ENCODE results near the gene AVP. TPM values are rescaled to one million over a fixed set of nuclear protein-coding genes. Genes with fewer than 3 reads are reported as not detected.
"Not testable (repeated sequence)": the region's sequence is repeated elsewhere in the genome, so short reads cannot be mapped to it uniquely, and the experiment has no call there.

The AVP gene
- polyA plus RNA-seq, 1 donor from 2014 or later = not detected

DNA sequence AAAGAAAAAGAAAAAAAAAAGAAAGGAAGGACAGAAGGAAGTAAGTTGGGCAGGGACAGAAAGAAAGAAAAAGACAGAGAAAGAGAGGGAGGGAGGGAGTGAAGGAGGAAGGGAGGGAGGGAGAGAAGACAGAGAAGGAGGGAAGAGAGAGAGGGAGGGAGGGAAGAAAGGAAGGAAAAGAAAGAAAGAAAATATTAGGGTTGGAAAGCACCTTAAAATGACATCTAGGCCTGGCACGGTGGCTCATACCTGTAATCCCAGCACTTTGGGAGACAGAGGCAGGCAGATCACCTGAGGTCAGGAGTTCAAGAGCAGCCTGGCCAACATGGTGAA, 42.0 kb upstream of the AVP start:
- no peaks in the 10 kb centered on the region for H3K27me3 ChIP-seq (ENCODE audit: insufficient read depth, low read depth, low read length)
- H2AFZ ChIP-seq (ENCODE audit: low read depth, low read length) = no peak overlapping the region
- H3K36me3 ChIP-seq (ENCODE audit: insufficient read depth, low read length) = peaks cover 9% of the 10 kb centered on the region
- no peak overlapping the region for H3K9ac ChIP-seq (ENCODE audit: low read length)
- TF ChIP-seq EZH2 (IDR thresholded peaks at IDR 0.05; ENCODE audit: borderline replicate concordance, insufficient read depth, low read length, poor library complexity, severe bottlenecking) (no peak), EP300 (conservative IDR thresholded peaks at IDR 0.05; ENCODE audit: poor library complexity, severe bottlenecking) (no peak), RAD21 (conservative IDR thresholded peaks at IDR 0.05) (no peak), MXI1 (conservative IDR thresholded peaks at IDR 0.05; ENCODE audit: poor library complexity, severe bottlenecking) (no peak), TAF1 (IDR thresholded peaks at IDR 0.05; ENCODE audit: low read depth) (no peak), POLR2AphosphoS5 (IDR thresholded peaks at IDR 0.05) (no peak), SMC3 (conservative IDR thresholded peaks at IDR 0.05; ENCODE audit: poor library complexity) (no peak)
- TF ChIP-seq, protein P1, sequence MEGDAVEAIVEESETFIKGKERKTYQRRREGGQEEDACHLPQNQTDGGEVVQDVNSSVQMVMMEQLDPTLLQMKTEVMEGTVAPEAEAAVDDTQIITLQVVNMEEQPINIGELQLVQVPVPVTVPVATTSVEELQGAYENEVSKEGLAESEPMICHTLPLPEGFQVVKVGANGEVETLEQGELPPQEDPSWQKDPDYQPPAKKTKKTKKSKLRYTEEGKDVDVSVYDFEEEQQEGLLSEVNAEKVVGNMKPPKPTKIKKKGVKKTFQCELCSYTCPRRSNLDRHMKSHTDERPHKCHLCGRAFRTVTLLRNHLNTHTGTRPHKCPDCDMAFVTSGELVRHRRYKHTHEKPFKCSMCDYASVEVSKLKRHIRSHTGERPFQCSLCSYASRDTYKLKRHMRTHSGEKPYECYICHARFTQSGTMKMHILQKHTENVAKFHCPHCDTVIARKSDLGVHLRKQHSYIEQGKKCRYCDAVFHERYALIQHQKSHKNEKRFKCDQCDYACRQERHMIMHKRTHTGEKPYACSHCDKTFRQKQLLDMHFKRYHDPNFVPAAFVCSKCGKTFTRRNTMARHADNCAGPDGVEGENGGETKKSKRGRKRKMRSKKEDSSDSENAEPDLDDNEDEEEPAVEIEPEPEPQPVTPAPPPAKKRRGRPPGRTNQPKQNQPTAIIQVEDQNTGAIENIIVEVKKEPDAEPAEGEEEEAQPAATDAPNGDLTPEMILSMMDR (IDR thresholded peaks at IDR 0.05; ENCODE audit: poor library complexity, severe bottlenecking) = no peak
- TF ChIP-seq, protein P2, sequence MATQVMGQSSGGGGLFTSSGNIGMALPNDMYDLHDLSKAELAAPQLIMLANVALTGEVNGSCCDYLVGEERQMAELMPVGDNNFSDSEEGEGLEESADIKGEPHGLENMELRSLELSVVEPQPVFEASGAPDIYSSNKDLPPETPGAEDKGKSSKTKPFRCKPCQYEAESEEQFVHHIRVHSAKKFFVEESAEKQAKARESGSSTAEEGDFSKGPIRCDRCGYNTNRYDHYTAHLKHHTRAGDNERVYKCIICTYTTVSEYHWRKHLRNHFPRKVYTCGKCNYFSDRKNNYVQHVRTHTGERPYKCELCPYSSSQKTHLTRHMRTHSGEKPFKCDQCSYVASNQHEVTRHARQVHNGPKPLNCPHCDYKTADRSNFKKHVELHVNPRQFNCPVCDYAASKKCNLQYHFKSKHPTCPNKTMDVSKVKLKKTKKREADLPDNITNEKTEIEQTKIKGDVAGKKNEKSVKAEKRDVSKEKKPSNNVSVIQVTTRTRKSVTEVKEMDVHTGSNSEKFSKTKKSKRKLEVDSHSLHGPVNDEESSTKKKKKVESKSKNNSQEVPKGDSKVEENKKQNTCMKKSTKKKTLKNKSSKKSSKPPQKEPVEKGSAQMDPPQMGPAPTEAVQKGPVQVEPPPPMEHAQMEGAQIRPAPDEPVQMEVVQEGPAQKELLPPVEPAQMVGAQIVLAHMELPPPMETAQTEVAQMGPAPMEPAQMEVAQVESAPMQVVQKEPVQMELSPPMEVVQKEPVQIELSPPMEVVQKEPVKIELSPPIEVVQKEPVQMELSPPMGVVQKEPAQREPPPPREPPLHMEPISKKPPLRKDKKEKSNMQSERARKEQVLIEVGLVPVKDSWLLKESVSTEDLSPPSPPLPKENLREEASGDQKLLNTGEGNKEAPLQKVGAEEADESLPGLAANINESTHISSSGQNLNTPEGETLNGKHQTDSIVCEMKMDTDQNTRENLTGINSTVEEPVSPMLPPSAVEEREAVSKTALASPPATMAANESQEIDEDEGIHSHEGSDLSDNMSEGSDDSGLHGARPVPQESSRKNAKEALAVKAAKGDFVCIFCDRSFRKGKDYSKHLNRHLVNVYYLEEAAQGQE (IDR thresholded peaks at IDR 0.05; ENCODE audit: borderline replicate concordance) = no peak
- H4K20me1 ChIP-seq (ENCODE audit: insufficient read depth) = no peaks in the 10 kb centered on the region
- H3K4me2 ChIP-seq (ENCODE audit: low read length) = no peak overlapping the region
- no peak overlapping the region for H3K27ac ChIP-seq (ENCODE audit: low read length)
- no peak overlapping the region for H3K4me3 ChIP-seq (ENCODE audit: low read length)
- peaks cover 15% of the 10 kb centered on the region for H3K9me3 ChIP-seq (ENCODE audit: low read length)
- H3K9me2 ChIP-seq (ENCODE audit: insufficient read depth, low read length) = no peaks in the 10 kb centered on the region
- peaks cover 3% of the 10 kb centered on the region for H3K79me2 ChIP-seq (replicated peaks; ENCODE audit: insufficient read depth, low read length)
- H3F3A ChIP-seq (ENCODE audit: insufficient read depth, low read length, poor library complexity, severe bottlenecking) = no peaks in the 10 kb centered on the region

DNA sequence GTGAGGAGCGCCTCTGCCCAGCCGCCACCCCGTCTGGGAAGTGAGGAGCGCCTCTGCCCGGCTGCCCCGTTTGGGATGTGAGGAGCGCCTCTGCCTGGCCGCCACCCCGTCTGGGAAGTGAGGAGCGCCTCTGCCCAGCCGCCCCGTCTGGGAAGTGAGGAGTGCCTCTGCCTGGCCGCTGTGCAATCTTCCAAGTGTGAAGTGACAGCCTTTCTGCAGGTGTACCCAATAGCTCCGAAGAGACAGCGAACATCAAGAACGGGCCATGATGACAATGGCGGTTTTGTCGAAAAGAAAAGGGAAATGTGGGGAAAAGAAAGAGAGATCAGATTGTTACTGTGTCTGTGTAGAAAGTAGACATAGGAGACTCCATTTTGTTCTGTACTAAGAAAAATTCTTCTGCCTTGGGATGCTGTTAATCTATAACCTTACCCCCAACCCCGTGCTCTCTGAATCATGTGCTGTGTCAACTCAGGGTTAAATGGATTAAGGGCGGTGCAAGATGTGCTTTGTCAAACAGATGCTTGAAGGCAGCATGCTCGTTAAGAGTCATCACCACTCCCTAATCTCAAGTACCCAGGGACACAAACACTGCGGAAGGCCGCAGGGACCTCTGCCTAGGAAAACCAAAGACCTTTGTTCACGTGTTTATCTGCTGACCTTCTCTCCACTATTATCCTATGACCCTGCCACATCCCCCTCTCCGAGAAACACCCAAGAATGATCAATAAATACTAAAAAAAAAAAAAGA, 41.4 kb upstream of the AVP start:
- not testable (repeated sequence) for H3K79me2 ChIP-seq (replicated peaks; ENCODE audit: insufficient read depth, low read length); H3K4me3 ChIP-seq (ENCODE audit: low read length); H3K9me2 ChIP-seq (ENCODE audit: insufficient read depth, low read length); H3K27ac ChIP-seq (ENCODE audit: low read length); H3F3A ChIP-seq (ENCODE audit: insufficient read depth, low read length, poor library complexity, severe bottlenecking); H3K9ac ChIP-seq (ENCODE audit: low read length); H4K20me1 ChIP-seq (ENCODE audit: insufficient read depth); H3K27me3 ChIP-seq (ENCODE audit: insufficient read depth, low read depth, low read length); H3K4me2 ChIP-seq (ENCODE audit: low read length); H2AFZ ChIP-seq (ENCODE audit: low read depth, low read length)
- Histone ChIP-seq H3K9me3 (ENCODE audit: low read length) (peaks cover 15% of the 10 kb centered on the region), H3K36me3 (ENCODE audit: insufficient read depth, low read length) (peaks cover 11% of the 10 kb centered on the region)

DNA sequence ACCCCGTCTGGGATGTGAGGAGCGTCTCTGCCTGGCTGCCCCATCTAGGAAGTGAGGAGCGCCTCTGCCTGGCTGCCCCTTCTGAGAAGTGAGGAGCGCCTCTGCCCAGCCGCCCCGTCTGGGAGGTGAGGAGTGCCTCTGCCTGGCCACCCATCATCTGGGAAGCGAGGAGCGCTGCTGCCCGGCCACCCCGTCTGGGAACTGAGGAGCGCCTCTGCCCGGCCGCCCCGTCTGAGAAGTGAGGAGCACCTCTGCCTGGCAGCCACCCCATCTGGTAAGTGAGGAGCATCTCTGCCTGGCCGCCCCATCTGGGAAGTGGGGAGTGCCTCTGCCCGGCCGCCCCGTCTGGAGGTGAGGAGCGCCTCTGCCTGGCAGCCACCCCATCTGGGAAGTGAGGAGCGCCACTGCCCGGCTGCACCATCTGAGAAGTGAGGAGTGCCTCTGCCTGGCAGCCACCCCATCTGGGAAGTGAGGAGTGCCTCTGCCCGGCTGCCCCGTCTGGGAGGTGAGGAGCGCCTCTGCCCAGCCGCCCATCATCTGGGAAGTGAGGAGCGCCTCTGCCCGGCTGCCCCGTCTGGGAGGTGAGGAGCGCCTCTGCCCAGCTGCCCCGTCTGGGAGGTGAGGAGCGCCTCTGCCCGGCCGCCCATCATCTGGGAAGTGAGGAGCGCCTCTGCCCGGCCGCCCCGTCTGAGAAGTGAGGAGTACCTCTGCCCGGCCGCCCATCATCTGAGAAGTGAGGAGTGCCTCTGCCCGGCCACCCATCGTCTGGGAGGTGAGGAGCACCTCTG, 40.4 kb upstream of the AVP start:
- not testable (repeated sequence) for H3K4me3 ChIP-seq (ENCODE audit: low read length); H3K9ac ChIP-seq (ENCODE audit: low read length); H3F3A ChIP-seq (ENCODE audit: insufficient read depth, low read length, poor library complexity, severe bottlenecking); H3K79me2 ChIP-seq (replicated peaks; ENCODE audit: insufficient read depth, low read length); H4K20me1 ChIP-seq (ENCODE audit: insufficient read depth); H3K27me3 ChIP-seq (ENCODE audit: insufficient read depth, low read depth, low read length); H2AFZ ChIP-seq (ENCODE audit: low read depth, low read length); H3K4me2 ChIP-seq (ENCODE audit: low read length); H3K27ac ChIP-seq (ENCODE audit: low read length); H3K9me2 ChIP-seq (ENCODE audit: insufficient read depth, low read length)
- peaks cover 15% of the 10 kb centered on the region for H3K9me3 ChIP-seq (ENCODE audit: low read length)
- peaks cover 11% of the 10 kb centered on the region for H3K36me3 ChIP-seq (ENCODE audit: insufficient read depth, low read length)

DNA sequence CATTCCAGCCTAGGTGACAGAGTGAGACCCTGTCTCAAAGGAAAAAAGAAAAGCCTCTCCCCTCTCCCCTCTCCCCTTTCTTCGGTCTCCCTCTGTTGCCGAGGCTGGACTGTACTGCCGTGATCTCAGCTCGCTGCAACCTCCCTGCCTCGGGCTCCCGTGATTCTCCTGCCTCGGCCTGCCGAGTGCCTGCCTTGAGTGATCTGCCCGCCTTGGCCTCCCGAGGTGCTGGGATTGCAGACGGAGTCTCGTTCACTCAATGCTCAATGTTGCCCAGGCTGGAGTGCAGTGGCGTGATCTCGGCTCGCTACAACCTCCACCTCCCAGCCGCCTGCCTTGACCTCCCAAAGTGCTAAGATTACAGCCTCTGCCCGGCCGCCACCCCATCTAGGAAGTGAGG, 39.6 kb upstream of the AVP start:
- H3K79me2 ChIP-seq (replicated peaks; ENCODE audit: insufficient read depth, low read length); H3K9me2 ChIP-seq (ENCODE audit: insufficient read depth, low read length); H3F3A ChIP-seq (ENCODE audit: insufficient read depth, low read length, poor library complexity, severe bottlenecking); H3K27ac ChIP-seq (ENCODE audit: low read length); H3K4me3 ChIP-seq (ENCODE audit: low read length); H4K20me1 ChIP-seq (ENCODE audit: insufficient read depth); H3K4me2 ChIP-seq (ENCODE audit: low read length); H3K9ac ChIP-seq (ENCODE audit: low read length); H2AFZ ChIP-seq (ENCODE audit: low read depth, low read length); H3K27me3 ChIP-seq (ENCODE audit: insufficient read depth, low read depth, low read length): not testable (repeated sequence)
- H3K36me3 ChIP-seq (ENCODE audit: insufficient read depth, low read length) = peaks cover 11% of the 10 kb centered on the region
- H3K9me3 ChIP-seq (ENCODE audit: low read length) = peaks cover 15% of the 10 kb centered on the region
